GM19463 (cell line): ENCODE results near the gene GINS2.

Experiments used
- ATAC-seq: cut with Tn5 transposase; IDR thresholded peaks from one replicate; pipeline ENCODE4 v1.9.1; 2021; ENCODE audit warnings: mild to moderate bottlenecking, moderate library complexity; ENCODE audit not compliant: unreplicated experiment

GINS2 gene

DNA sequence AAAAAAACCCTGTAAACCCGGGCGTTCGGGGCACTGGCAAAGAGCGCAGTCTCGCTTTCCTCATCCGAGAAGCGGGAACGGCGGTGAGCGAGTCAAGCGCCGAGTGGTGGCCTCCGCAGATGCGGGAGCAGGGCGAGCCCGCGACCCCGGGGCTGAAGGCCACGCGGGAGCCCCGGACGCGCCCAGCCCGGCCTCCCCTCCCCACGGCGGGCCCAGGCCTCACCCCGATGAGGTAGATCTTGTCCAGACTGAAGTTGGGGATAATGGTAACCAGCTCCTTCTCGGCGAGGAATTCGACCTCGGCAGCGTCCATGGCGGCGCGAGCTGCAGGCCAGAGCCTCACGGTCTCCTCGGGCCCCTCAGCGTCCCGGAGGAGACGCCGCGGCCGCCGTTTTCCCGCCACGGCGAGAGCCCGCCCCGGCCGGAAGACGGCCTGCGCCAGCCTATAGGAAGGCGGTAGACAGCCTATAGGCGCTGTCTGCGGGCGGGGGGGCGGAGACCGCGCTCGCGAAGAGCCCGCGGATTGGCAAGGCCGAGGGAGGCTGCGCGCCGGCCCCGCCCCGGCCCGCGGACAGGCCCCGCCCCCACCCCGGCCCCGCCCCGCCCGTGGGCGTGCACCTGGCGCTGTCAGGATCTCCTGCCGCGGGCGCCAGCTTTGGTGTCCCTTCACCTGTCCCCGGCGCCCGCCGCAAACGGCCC, at the start of gene GINS2:
Gene GINS2 (minus strand): TSS at position 369 of the 699 bp plus-strand sequence. CDS start 56 bp downstream, at position 313.
- ATAC-seq, result peak; percentile 99

DNA sequence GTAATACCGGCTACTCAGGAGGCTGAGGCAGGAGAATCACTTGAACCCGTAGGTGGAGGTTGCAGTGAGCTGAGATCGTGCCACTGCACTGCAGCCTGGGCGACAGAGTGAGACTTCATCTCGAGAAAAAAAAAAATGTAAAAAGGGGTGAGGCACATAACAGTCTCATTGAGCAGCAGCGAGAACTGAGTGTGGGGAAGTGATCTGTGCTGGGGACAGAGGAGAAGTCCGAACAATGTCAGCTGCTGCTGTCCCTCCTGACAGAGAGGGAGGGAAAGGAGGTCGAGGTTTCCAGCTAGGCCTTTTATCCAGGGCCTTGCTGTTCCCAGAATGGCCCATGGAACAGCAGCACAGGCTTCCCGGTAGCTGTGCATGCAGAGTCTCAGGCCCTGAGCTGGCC, 48.2 kb upstream of the GINS2 start:
- ATAC-seq, result no peak

DNA sequence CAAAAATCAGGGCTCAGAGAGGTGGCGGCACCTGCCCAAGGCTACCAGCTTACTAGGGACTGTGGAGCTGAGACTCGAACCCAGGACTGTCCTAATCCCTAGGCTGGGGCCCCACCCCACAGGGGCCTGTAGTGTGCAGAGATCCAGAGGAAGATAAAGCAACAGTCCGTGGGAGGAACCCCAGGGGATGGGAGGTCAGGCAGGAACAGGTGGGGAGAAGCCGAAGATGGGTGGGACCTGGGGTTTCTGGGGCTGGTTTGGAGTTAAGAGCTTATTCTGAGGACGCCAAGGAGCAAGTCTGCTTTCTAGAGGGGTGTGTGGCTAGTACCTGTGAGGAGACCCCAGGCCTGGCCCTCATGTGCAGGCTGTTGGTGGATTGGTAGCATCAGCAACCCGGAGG, 47.2 kb upstream of the GINS2 start:
- no peak for ATAC-seq

DNA sequence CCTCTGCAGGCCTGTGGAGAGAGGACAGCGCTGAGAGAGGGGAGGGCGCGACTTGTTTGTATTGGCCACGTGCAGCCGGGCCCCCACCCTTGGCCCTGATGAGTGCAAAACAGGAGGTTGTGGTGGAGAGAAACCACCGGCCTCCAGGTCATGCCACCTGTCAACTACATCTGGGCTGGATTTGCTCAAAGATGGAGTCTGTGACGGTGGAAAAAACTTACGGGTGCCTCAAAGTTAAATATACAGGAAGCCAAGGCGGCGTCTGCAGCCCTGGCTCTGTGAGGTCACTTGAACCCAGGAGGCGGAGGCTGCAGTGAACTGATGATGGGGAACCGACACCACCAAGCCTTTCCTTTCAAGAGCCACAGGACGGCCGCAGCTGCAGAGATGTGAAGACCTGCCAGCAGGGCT, 46.5 kb upstream of the GINS2 start:
- ATAC-seq, result peak; percentile 81

GRCh38 chr16:85734311-85735017, 45.7 kb upstream of the GINS2 start:
- no peak for ATAC-seq

DNA sequence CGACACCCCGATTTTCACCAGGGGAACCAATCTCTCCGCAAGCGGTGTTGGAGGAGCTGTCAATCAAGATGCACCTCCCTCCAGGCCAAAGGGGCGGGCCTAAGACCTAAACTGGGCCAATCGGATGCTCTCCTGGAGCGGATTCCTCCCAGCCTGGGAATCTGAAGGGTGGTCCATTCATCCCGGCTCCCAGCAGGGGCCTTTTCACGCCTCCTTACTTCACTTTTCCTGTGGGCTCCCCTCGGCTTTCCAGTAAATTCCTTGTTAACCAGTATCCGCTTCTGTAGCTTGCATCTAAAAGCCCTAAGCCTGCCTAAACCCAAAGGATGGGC, 45.1 kb upstream of the GINS2 start:
- ATAC-seq, result no peak

GRCh38 chr16:85733155-85733838, 44.5 kb upstream of the GINS2 start:
- ATAC-seq, result no peak

GRCh38 chr16:85731179-85731578, 42.4 kb upstream of the GINS2 start:
- ATAC-seq, result no peak

DNA sequence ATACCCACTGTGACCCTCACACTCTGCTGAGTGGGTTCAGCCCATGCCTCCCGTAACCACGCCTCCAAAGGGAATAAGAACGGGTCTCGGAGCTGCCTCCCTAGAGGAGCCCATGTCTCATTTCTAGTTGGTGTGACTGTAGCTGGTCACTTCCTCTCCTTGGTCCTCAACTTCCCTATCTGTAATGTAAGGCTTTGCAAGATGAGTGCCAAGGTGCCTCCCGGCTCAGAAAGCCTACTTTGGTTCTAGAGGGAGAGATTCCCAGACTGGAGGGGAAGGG, 41.4 kb upstream of the GINS2 start:
- ATAC-seq, result no peak

DNA sequence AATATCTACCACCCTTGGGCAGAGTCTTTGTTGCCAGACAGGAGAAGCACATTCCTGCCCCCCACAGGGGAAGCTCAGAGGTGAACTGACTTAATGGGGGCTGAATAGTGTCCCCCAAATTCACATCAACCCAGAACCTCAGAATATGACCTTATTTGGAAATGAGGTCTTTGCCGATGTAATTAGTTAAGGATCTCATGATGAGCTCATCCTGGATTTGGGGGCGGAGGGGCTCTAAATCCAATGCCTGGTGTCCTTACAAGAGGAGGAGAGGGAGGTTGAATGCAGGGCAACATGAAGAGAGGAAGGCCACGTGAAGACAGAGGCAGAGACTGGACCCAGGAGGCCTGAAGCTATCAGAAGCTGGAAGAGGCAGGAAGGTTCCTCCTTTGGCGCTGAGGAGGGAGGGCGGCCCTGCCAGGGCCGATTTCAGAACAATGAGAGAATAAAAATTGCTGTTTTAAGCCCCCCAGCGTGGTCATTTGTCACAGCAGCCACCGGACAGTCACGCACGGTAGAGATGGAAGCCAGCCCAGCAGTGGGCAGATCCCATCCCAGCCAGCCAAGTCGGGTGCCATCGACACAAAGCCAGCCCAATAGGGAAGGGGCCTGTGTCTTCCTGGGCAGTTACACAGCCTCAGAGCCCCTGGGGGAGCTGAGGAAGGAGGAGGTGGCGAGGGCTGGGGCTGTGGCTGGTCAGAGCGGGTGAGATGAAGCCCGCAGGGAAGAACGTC, 40.9 kb upstream of the GINS2 start:
- no peak for ATAC-seq

DNA sequence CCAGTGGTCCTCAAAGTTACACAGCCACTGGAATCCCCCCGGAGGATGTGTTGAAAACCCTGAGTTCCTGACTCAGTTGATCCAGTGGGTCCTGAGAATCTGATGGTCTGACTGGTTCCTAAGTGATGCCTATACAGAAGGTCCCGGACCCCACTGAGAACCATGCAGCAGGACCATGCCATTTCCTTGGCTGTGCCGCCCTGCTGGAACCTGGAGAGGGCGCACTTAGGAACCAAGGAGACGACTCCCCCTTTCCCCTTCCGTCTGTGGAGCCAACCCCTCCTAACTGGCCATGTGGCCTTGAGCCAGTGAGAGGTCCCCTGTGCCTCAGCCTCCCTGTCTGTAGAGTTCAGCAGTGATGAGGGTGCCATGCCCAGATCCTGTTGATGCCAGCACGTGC, 40.1 kb upstream of the GINS2 start:
- no peak for ATAC-seq

- no peak for ATAC-seq
Observed at GRCh38 chr16:85724936-85725335, 36.2 kb upstream of the GINS2 start.

- no peak for ATAC-seq
Observed at GRCh38 chr16:85724126-85724879, 35.5 kb upstream of the GINS2 start.

GRCh38 chr16:85722128-85722893, 33.6 kb upstream of the GINS2 start:
- no peak for ATAC-seq

- ATAC-seq, result no peak
Observed at GRCh38 chr16:85720302-85720637, 31.5 kb upstream of the GINS2 start.

DNA sequence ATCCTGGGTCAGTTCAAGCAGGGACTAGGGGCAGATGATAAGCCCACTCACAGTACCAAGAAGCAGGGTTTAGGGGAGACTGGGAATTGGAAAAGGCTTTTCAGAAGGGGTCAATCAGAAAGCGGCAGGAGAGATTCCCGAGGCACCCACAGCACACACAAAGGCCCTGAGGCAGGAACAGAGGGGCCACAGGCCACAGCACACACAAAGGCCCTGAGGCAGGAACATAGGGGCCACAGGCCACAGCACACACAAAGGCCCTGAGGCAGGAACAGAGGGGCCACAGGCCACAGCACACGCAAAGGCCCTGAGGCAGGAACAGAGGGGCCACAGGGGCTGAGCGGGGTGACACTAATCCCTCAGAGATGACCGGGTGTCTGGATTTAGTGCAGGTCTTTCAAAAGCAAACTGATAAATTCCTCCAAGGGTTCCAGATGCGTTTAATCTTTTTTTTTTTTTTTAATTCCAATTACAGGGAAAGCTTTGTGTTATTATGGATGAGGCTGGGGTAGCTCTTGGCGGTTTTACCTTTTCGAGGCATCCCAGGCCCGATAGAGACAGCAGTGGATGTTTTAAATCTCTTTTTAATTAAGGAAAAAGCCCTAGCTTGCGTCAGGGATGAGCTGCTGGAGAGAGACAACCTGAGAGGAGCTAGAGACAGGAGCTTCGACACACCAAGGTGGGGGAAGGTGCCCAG, 31.0 kb upstream of the GINS2 start:
- no peak for ATAC-seq

- ATAC-seq, result no peak
Observed at GRCh38 chr16:85718682-85719081, 29.9 kb upstream of the GINS2 start.

DNA sequence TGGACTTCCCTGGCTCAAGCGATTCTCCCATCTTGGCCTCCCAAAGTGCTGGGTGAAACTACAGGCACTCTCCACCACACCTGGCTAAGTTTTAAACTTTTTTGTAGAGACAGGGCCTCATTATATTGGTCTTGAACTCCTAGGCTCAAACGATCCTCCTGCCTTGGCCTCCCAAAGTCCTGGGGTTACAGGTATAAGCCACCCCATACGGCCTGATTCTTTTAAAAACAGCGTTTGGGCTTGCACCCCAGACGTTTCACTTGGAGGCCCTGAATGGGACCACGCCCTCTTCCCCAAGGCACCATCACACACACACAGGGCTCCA, 29.4 kb upstream of the GINS2 start:
- no peak for ATAC-seq

DNA sequence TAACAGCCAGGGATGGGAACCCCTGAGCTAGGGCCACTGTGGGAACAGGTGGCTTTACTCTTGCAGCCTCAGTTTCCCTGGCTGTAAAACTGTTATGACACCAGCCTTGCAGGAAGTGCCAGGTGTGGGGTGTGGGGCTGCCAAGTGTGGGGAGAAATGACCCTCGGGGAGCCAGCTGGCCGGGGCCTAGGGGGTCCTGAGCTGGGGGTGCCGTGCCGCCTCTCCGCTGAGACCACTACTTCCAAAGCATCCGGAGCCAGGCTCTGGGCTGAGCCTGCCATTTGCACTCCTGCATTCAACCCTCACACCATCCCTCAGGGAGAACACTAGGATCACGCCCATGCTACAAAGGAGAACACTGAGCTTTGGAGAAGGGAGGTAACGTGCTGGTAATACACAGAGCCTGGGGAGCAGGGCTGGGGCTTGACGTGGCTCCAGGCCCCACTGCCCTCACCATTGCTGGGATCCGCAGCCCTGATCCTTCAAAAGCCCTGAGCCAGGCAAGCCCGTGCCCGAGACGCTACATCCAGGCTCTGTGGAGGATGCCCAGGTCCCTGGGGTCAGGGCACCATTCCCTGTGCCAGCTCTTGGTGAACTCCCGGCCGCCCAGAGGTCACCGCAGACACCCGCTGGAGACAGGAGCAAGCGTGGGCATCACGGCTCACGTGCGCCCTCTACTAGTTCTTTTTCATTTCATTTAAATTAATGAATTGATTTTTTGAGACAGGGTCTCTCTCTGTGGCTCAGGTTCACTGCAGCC, 28.8 kb upstream of the GINS2 start:
- ATAC-seq, result no peak
